Caco-2 (cell line): ENCODE measurements around the gene MRPL36. TPM values are rescaled to one million over a fixed set of nuclear protein-coding genes. Genes with fewer than 3 reads are reported as not detected.

Experiments used
- BruUV-seq: library from RNA; stranded (reverse); fragments of 400-500 nt; replicated peaks from 2 replicates; lab custom pipeline; 2021; lab: Mats Ljungman, UMichigan
- CTCF ChIA-PET: fragments of 300-600 bp; sonication (Branson Sonifier 250); formaldehyde crosslinking; loops from one replicate; lab custom pipeline; 2022; ENCODE audit warnings: antibody characterized with exemption; lab: Charles Lee
- POLR2A ChIA-PET: fragments of 300-600 bp; sonication (Branson Sonifier 250); formaldehyde crosslinking; loops from one replicate; lab custom pipeline; 2022; ENCODE audit warnings: antibody characterized with exemption; lab: Charles Lee
- DNase-seq, 2 experiments: peaks; one replicate each; pipeline versions ENCODE4 v3.0.0 to v3.0.0-alpha.2; 2020 to 2022
- H3K27me3 ChIP-seq: replicated peaks from 2 replicates; pipeline ENCODE4 v1.6.0; 2011; ENCODE audit warnings: low read length; ENCODE audit not compliant: control insufficient read depth, insufficient read depth
- H3K36me3 ChIP-seq: 2 replicates; pipeline ENCODE4 v1.5.1; 2011; ENCODE audit warnings: low read length; ENCODE audit not compliant: control insufficient read depth, insufficient read depth
- H3K4me1 ChIP-seq: fragments of 250-450 bp; sonication (Bioruptor Pico); 2 replicates; pipeline ENCODE4 v1.5.1; 2020; ENCODE audit warnings: mild to moderate bottlenecking
- H3K4me3 ChIP-seq: 2 replicates; pipeline ENCODE4 v1.5.1; 2011; ENCODE audit warnings: low read depth, mild to moderate bottlenecking, control low read depth, low read length
- H3K9me3 ChIP-seq: fragments of 250-450 bp; sonication (Bioruptor Pico); 2 replicates; pipeline ENCODE4 v1.5.1; 2020; ENCODE audit warnings: mild to moderate bottlenecking, moderate library complexity
- H3K27ac Mint-ChIP-seq: one replicate; pipeline ENCODE4 v1.8.0; 2022; ENCODE audit warnings: mixed read lengths; ENCODE audit not compliant: unreplicated experiment
- H3K27me3 Mint-ChIP-seq: one replicate; pipeline ENCODE4 v1.8.0; 2022; ENCODE audit warnings: mixed read lengths; ENCODE audit not compliant: insufficient read depth, unreplicated experiment
- H3K36me3 Mint-ChIP-seq: one replicate; pipeline ENCODE4 v1.8.0; 2022; ENCODE audit warnings: mild to moderate bottlenecking, mixed read lengths; ENCODE audit not compliant: insufficient read depth, unreplicated experiment
- H3K4me1 Mint-ChIP-seq: one replicate; pipeline ENCODE4 v1.8.0; 2022; ENCODE audit warnings: low read depth, mixed read lengths; ENCODE audit not compliant: unreplicated experiment
- H3K4me3 Mint-ChIP-seq: one replicate; pipeline ENCODE4 v1.8.0; 2022; ENCODE audit warnings: mild to moderate bottlenecking, moderate library complexity, mixed read lengths; ENCODE audit not compliant: unreplicated experiment
- H3K9me3 Mint-ChIP-seq: one replicate; pipeline ENCODE4 v1.8.0; 2022; ENCODE audit warnings: mixed read lengths; ENCODE audit not compliant: unreplicated experiment
- intact Hi-C: fragments of 100-400 bp; cut with micrococcal nuclease; formaldehyde crosslinking; loops from one replicate; pipeline ENCODE4 v1.10.0; 2022; ENCODE audit not compliant: unreplicated experiment
- total RNA-seq: library from RNA; stranded (reverse); gene quantifications from 2 replicates; pipeline ENCODE4 v1.2.3, GENCODE V29; 2022
- TF ChIP-seq, protein P1 (sequence below), 2 experiments: fragments of 200-600 bp in 1 of 2; IDR thresholded peaks; 1 replicate in 1 of 2; 2 replicates in 1 of 2; pipeline versions ENCODE4 v1.5.1 to v1.8.0; 2011 to 2022; ENCODE audit warnings: antibody characterized with exemption in 1 of 2, control low read depth in 1 of 2, inconsistent platforms in 1 of 2, low read depth in 1 of 2, low read length in 1 of 2, mild to moderate bottlenecking in 1 of 2, moderate library complexity in 1 of 2; ENCODE audit not compliant: insufficient read depth in 1 of 2, severe bottlenecking in 1 of 2, unreplicated experiment in 1 of 2

Gene MRPL36
- total RNA-seq, 1 experiment from 2014 or later: 65.9 TPM

- Histone ChIP-seq H3K9me3 (no peaks in the 10 kb centered on the region), H3K27me3 (no peaks in the 10 kb centered on the region), H3K4me3 (no peak overlapping the region), H3K36me3 (peaks cover 4% of the 10 kb centered on the region), H3K4me1 (no peaks in the 10 kb centered on the region)
- ChIA-PET CTCF (no interaction called here), POLR2A (no interaction called here)
- intact Hi-C loops: no loop called here
- no TSS peak for BruUV-seq
- Mint-ChIP-seq H3K9me3 (no peaks in the 10 kb centered on the region), H3K4me3 (peak overlapping the region; percentile 96), H3K27ac (peak overlapping the region; percentile 93), H3K4me1 (peaks cover 12% of the 10 kb centered on the region), H3K27me3 (no peaks in the 10 kb centered on the region), H3K36me3 (peaks cover 85% of the 10 kb centered on the region)
- DNase-seq: no peak
- TF ChIP-seq, protein P1, sequence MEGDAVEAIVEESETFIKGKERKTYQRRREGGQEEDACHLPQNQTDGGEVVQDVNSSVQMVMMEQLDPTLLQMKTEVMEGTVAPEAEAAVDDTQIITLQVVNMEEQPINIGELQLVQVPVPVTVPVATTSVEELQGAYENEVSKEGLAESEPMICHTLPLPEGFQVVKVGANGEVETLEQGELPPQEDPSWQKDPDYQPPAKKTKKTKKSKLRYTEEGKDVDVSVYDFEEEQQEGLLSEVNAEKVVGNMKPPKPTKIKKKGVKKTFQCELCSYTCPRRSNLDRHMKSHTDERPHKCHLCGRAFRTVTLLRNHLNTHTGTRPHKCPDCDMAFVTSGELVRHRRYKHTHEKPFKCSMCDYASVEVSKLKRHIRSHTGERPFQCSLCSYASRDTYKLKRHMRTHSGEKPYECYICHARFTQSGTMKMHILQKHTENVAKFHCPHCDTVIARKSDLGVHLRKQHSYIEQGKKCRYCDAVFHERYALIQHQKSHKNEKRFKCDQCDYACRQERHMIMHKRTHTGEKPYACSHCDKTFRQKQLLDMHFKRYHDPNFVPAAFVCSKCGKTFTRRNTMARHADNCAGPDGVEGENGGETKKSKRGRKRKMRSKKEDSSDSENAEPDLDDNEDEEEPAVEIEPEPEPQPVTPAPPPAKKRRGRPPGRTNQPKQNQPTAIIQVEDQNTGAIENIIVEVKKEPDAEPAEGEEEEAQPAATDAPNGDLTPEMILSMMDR (IDR thresholded peaks at IDR 0.05; ENCODE audit: insufficient read depth in 1 of 2, low read depth in 1 of 2, low read length in 1 of 2, severe bottlenecking in 1 of 2, unreplicated experiment in 1 of 2): no peak
These were observed 3.6 kb upstream of the MRPL36 start for GRCh38 chr5:1803192-1803591.

DNA sequence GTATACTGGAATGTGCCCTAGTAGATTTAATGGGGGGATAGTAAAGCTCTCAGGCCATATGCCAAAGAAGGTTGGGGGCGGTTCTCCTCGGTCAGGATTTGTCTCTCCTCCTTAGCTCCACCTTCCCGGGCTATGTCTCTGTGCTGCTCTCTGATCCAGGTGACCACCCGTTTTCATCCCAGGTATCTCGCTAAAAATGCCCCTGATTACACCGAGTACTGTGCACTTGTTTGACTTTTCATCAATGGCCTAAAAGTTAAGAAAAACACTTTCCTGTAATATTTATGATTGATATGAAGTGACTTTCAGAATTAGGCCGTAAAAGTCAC, 2.3 kb upstream of the MRPL36 start:
- Mint-ChIP-seq H3K4me1 (peaks cover 9% of the 10 kb centered on the region), H3K36me3 (peaks cover 80% of the 10 kb centered on the region), H3K27ac (peak overlapping the region; percentile 93), H3K27me3 (no peaks in the 10 kb centered on the region), H3K4me3 (peak overlapping the region; percentile 96), H3K9me3 (no peaks in the 10 kb centered on the region)
- no peaks in the 10 kb centered on the region for H3K4me1 ChIP-seq
- H3K9me3 ChIP-seq: no peaks in the 10 kb centered on the region
- intact Hi-C loops: no loop called here
- no TSS peak for BruUV-seq
- peak overlapping the region; percentile 99 for H3K4me3 ChIP-seq
- DNase-seq: peak in 1 of 2 experiments; percentile 52
- POLR2A ChIA-PET: interaction anchor here (0.9 kb wide), 1 partner anchor 132 kb away, joined by 3 read pairs; no protein-coding TSS in a partner anchor
- TF ChIP-seq, protein P1 (IDR thresholded peaks at IDR 0.05; ENCODE audit: insufficient read depth in 1 of 2, low read depth in 1 of 2, low read length in 1 of 2, severe bottlenecking in 1 of 2, unreplicated experiment in 1 of 2): no peak
- H3K27me3 ChIP-seq: no peaks in the 10 kb centered on the region
- H3K36me3 ChIP-seq: peaks cover 9% of the 10 kb centered on the region
- CTCF ChIA-PET: interaction anchor here (0.6 kb wide), 1 partner anchor 182 kb away, joined by 5 read pairs; no protein-coding TSS in a partner anchor

GRCh38 chr5:1801222-1801966, 1.8 kb upstream of the MRPL36 start, which contains the start of gene NDUFS6:
Gene NDUFS6, plus strand, starts transcription at chr5:1801407. Its CDS starts 11 bp downstream, at chr5:1801418.
- Mint-ChIP-seq H3K9me3 (no peaks in the 10 kb centered on the region), H3K36me3 (peaks cover 75% of the 10 kb centered on the region), H3K4me1 (peaks cover 7% of the 10 kb centered on the region), H3K27ac (peak within 1 kb of the TSS; percentile 93), H3K4me3 (peak within 1 kb of the TSS; percentile 96), H3K27me3 (no peaks in the 10 kb centered on the region)
- no TSS peak for BruUV-seq
- Histone ChIP-seq H3K36me3 (peaks cover 9% of the 10 kb centered on the region), H3K27me3 (no peaks in the 10 kb centered on the region), H3K4me1 (no peaks in the 10 kb centered on the region), H3K9me3 (no peaks in the 10 kb centered on the region), H3K4me3 (peak within 1 kb of the TSS; percentile 99)
- TF ChIP-seq, protein P1 (IDR thresholded peaks at IDR 0.05; ENCODE audit: insufficient read depth in 1 of 2, low read depth in 1 of 2, low read length in 1 of 2, severe bottlenecking in 1 of 2, unreplicated experiment in 1 of 2): no peak
- POLR2A ChIA-PET: interaction anchor here (0.9 kb wide), 1 partner anchor 132 kb away, joined by 3 read pairs; no protein-coding TSS in a partner anchor
- DNase-seq: peak; percentile 73 to 87
- CTCF ChIA-PET: interaction anchor here (0.6 kb wide), 1 partner anchor 182 kb away, joined by 5 read pairs; no protein-coding TSS in a partner anchor
- intact Hi-C loops: no loop called here
